GM19395 (cell line): ENCODE measurements around the gene HSPG2.

Source experiments
- ATAC-seq: cut with Tn5 transposase; IDR thresholded peaks from one replicate; pipeline ENCODE4 v1.9.1; 2021; ENCODE audit warnings: mild to moderate bottlenecking, moderate library complexity; ENCODE audit not compliant: unreplicated experiment

Gene HSPG2

GRCh38 chr1:21884456-21885235 lies 52.5 kb downstream of the HSPG2 start:
- no peak for ATAC-seq

GRCh38 chr1:21882721-21883415 lies 54.2 kb downstream of the HSPG2 start:
- no peak for ATAC-seq

- ATAC-seq = no peak
These were observed 55.9 kb downstream of the HSPG2 start for GRCh38 chr1:21881250-21881649.

GRCh38 chr1:21880619-21880970 lies 56.5 kb downstream of the HSPG2 start:
- ATAC-seq = no peak

- ATAC-seq = no peak
These were observed 57.0 kb downstream of the HSPG2 start for GRCh38 chr1:21879928-21880618.

- ATAC-seq = no peak
These were observed 58.2 kb downstream of the HSPG2 start for GRCh38 chr1:21878840-21879478.

- no peak for ATAC-seq
These were observed 58.9 kb downstream of the HSPG2 start for GRCh38 chr1:21878009-21878773.

GRCh38 chr1:21876267-21876666 lies 60.8 kb downstream of the HSPG2 start:
- no peak for ATAC-seq

GRCh38 chr1:21875621-21876063 lies 61.5 kb downstream of the HSPG2 start:
- ATAC-seq = no peak

- no peak for ATAC-seq
These were observed 62.1 kb downstream of the HSPG2 start for GRCh38 chr1:21874778-21875547.

- no peak for ATAC-seq
These were observed 62.8 kb downstream of the HSPG2 start for GRCh38 chr1:21874328-21874727.

- ATAC-seq = no peak
These were observed 63.3 kb downstream of the HSPG2 start for GRCh38 chr1:21873761-21874160.

GRCh38 chr1:21873174-21873573 lies 63.9 kb downstream of the HSPG2 start:
- no peak for ATAC-seq

GRCh38 chr1:21872445-21873079 lies 64.5 kb downstream of the HSPG2 start:
- no peak for ATAC-seq

GRCh38 chr1:21871943-21872342 lies 65.2 kb downstream of the HSPG2 start:
- no peak for ATAC-seq

- no peak for ATAC-seq
These were observed 66.5 kb downstream of the HSPG2 start for GRCh38 chr1:21870611-21871010.

- ATAC-seq = no peak
These were observed 67.4 kb downstream of the HSPG2 start for GRCh38 chr1:21869620-21870121.

GRCh38 chr1:21868941-21869454 lies 68.1 kb downstream of the HSPG2 start:
- ATAC-seq = no peak

- ATAC-seq = no peak
These were observed 68.6 kb downstream of the HSPG2 start for GRCh38 chr1:21868482-21868881.
